H9 (cell line): ENCODE results near the gene ANKFY1. TPM values are rescaled to one million over a fixed set of nuclear protein-coding genes. Genes with fewer than 3 reads are reported as not detected.

Experiments
- DNase-seq: peaks from one replicate; pipeline ENCODE4 v3.0.0-alpha.2; 2017
- H2AFZ ChIP-seq: one replicate; pipeline ENCODE4 v1.6.1; 2013; ENCODE audit warnings: mild to moderate bottlenecking, low read length, control low read depth, moderate library complexity
- H2AK5ac ChIP-seq: 2 replicates; pipeline ENCODE4 v1.6.1; 2013; ENCODE audit warnings: low read length, control low read depth, mixed read lengths; ENCODE audit not compliant: insufficient read length
- H2BK120ac ChIP-seq: one replicate; pipeline ENCODE4 v1.6.1; 2013; ENCODE audit warnings: low read depth, mild to moderate bottlenecking, low read length, control low read depth, inconsistent platforms; ENCODE audit not compliant: poor library complexity, severe bottlenecking
- H2BK12ac ChIP-seq: 2 replicates; pipeline ENCODE4 v1.6.1; 2013; ENCODE audit warnings: low read length, control low read depth, mixed read lengths, low read depth; ENCODE audit not compliant: insufficient read length
- H2BK15ac ChIP-seq: 2 replicates; pipeline ENCODE4 v1.6.1; 2013; ENCODE audit warnings: low read depth, low read length, control low read depth
- H2BK20ac ChIP-seq: one replicate; pipeline ENCODE4 v1.6.1; 2013; ENCODE audit warnings: low read depth, mild to moderate bottlenecking, low read length, control low read depth, inconsistent platforms; ENCODE audit not compliant: poor library complexity, severe bottlenecking
- H2BK5ac ChIP-seq: 2 replicates; pipeline ENCODE4 v1.6.1; 2013; ENCODE audit warnings: low read length, control low read depth, mixed read lengths; ENCODE audit not compliant: insufficient read length
- H3K14ac ChIP-seq: 2 replicates; pipeline ENCODE4 v1.6.1; 2013; ENCODE audit warnings: low read length, control low read depth; ENCODE audit not compliant: insufficient read depth
- H3K18ac ChIP-seq: 2 replicates; pipeline ENCODE4 v1.6.1; 2013; ENCODE audit warnings: low read depth, mild to moderate bottlenecking, mixed read lengths, low read length, control low read depth; ENCODE audit not compliant: insufficient read length
- H3K23ac ChIP-seq: 2 replicates; pipeline ENCODE4 v1.6.1; 2013; ENCODE audit warnings: low read length, control low read depth, mixed read lengths, low read depth; ENCODE audit not compliant: insufficient read length
- H3K23me2 ChIP-seq: 2 replicates; pipeline ENCODE4 v1.6.1; 2013; ENCODE audit warnings: low read depth, mild to moderate bottlenecking, mixed read lengths, low read length, control low read depth; ENCODE audit not compliant: insufficient read length, poor library complexity, severe bottlenecking
- H3K27ac ChIP-seq: 2 replicates; pipeline ENCODE4 v1.5.1; 2013; ENCODE audit warnings: low read length, control low read depth, mixed read lengths, low read depth; ENCODE audit not compliant: insufficient read length
- H3K27me3 ChIP-seq: 2 replicates; pipeline ENCODE4 v1.6.1; 2013; ENCODE audit warnings: low read length, control low read depth, inconsistent platforms; ENCODE audit not compliant: insufficient read depth
- H3K4ac ChIP-seq: 2 replicates; pipeline ENCODE4 v1.6.1; 2013; ENCODE audit warnings: low read depth, mild to moderate bottlenecking, control low read depth, inconsistent platforms, low read length, moderate library complexity
- H3K4me1 ChIP-seq: 2 replicates; pipeline ENCODE4 v1.6.1; 2013; ENCODE audit warnings: low read length, control low read depth, inconsistent platforms; ENCODE audit not compliant: insufficient read depth
- H3K4me2 ChIP-seq: 2 replicates; pipeline ENCODE4 v1.6.1; 2013; ENCODE audit warnings: low read length, control low read depth, mixed read lengths; ENCODE audit not compliant: insufficient read length, insufficient read depth
- H3K56ac ChIP-seq: 2 replicates; pipeline ENCODE4 v1.6.1; 2013; ENCODE audit warnings: low read depth, mild to moderate bottlenecking, mixed read lengths, low read length, control low read depth; ENCODE audit not compliant: insufficient read length
- H3K79me1 ChIP-seq: 2 replicates; pipeline ENCODE4 v1.6.1; 2013; ENCODE audit warnings: low read depth, mild to moderate bottlenecking, moderate library complexity, low read length, control low read depth, inconsistent platforms; ENCODE audit not compliant: insufficient read depth, poor library complexity, severe bottlenecking
- H3K79me2 ChIP-seq: 2 replicates; pipeline ENCODE4 v1.6.1; 2013; ENCODE audit warnings: low read length, control low read depth, inconsistent platforms; ENCODE audit not compliant: insufficient read depth
- H3K9ac ChIP-seq: 2 replicates; pipeline ENCODE4 v1.6.1; 2013; ENCODE audit warnings: low read length, control low read depth, mixed read lengths; ENCODE audit not compliant: insufficient read length; ENCODE audit errors: extremely low read depth
- H3K9me3 ChIP-seq: one replicate; pipeline ENCODE4 v1.6.1; 2013; ENCODE audit warnings: low read depth, low read length, inconsistent platforms; ENCODE audit not compliant: control insufficient read depth
- H3T11ph ChIP-seq: one replicate; pipeline ENCODE4 v1.6.1; 2013; ENCODE audit warnings: mild to moderate bottlenecking, low read length, control low read depth, inconsistent platforms
- H4K20me1 ChIP-seq: one replicate; pipeline ENCODE4 v1.6.1; 2013; ENCODE audit not compliant: control insufficient read depth, insufficient read length, insufficient read depth
- H4K5ac ChIP-seq: 2 replicates; pipeline ENCODE4 v1.6.1; 2013; ENCODE audit warnings: low read depth, mild to moderate bottlenecking, mixed read lengths, low read length, control low read depth; ENCODE audit not compliant: insufficient read length
- H4K8ac ChIP-seq: replicated peaks from 2 replicates; pipeline ENCODE4 v1.6.1; 2013; ENCODE audit warnings: low read length, control low read depth, mixed read lengths, low read depth; ENCODE audit not compliant: insufficient read length
- H4K91ac ChIP-seq: 2 replicates; pipeline ENCODE4 v1.6.1; 2013; ENCODE audit warnings: low read depth, mild to moderate bottlenecking, moderate library complexity, mixed read lengths, low read length, control low read depth; ENCODE audit not compliant: insufficient read length
- H3K27ac Mint-ChIP-seq, 3 experiments: 2 replicates in 2 of 3; 3 replicates in 1 of 3; pipeline ENCODE4 v1.8.0; 2020 to 2021; ENCODE audit warnings: mixed read lengths in 3 of 3, mild to moderate bottlenecking in 1 of 3, moderate library complexity in 1 of 3
- H3K27me3 Mint-ChIP-seq: 2 replicates; pipeline ENCODE4 v1.8.0; 2021; ENCODE audit warnings: low read depth, mild to moderate bottlenecking, moderate library complexity, mixed read lengths
- H3K36me3 Mint-ChIP-seq, 3 experiments: 2 replicates in 2 of 3; 3 replicates in 1 of 3; pipeline ENCODE4 v1.8.0; 2020 to 2021; ENCODE audit warnings: low read depth in 3 of 3, mixed read lengths in 3 of 3; ENCODE audit not compliant: insufficient read depth in 1 of 3
- H3K4me1 Mint-ChIP-seq, 2 experiments: 2 replicates each; pipeline ENCODE4 v1.8.0; 2020; ENCODE audit warnings: mixed read lengths in 2 of 2
- H3K4me3 Mint-ChIP-seq, 2 experiments: 2 replicates in 1 of 2; 3 replicates in 1 of 2; pipeline ENCODE4 v1.8.0; 2020 to 2021; ENCODE audit warnings: mild to moderate bottlenecking in 2 of 2, mixed read lengths in 2 of 2, moderate library complexity in 1 of 2
- H3K9me3 Mint-ChIP-seq, 2 experiments: 2 replicates in 1 of 2; 3 replicates in 1 of 2; pipeline ENCODE4 v1.8.0; 2020; ENCODE audit warnings: mild to moderate bottlenecking in 2 of 2, mixed read lengths in 2 of 2, moderate library complexity in 1 of 2
- WGBS: extraction: QIAGEN DNeasy Blood & Tissue Kit; methylation state at CpG from one replicate; pipeline ENCODE4 v1.1.7; 2013; ENCODE audit warnings: missing lambda C conversion rate, low lambda C conversion rate, mixed read lengths; ENCODE audit not compliant: insufficient read length; ENCODE audit errors: extremely low coverage; 5-methylcytosine and 5-hydroxymethylcytosine counted together
- total RNA-seq: library from RNA; stranded (reverse); gene quantifications from 2 replicates; pipeline ENCODE4 v1.2.1, GENCODE V29; 2021
- TF ChIP-seq, protein P1 (sequence below): fragments of 200-600 bp; sonication (generic); conservative IDR thresholded peaks from 3 replicates; pipeline ENCODE4 v1.8.0; 2021; ENCODE audit warnings: antibody characterized with exemption, mild to moderate bottlenecking

The ANKFY1 gene
- total RNA-seq, 1 experiment from 2014 or later, result 51.9 TPM

DNA sequence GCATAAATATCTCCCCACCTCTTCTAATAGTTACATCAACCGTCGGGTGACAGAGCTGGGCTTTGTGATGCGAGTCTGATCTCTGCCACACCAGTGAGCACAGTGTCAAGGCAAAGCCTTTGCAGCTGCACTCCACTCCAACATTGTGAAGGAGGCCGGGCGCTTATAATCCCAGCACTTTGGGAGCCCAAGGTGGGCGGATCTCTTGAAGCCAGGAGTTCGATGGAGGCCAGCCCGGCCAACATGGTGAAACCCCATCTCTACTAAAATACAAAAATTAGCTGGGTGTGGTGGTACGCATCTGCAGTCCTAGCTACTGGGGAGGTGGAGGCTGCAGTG is 101.8 kb downstream of the ANKFY1 start:
- Mint-ChIP-seq H3K27me3 (peaks cover 2% of the 10 kb centered on the region; the same call in 1 of the 2 replicates), H3K9me3 (no peaks in the 10 kb centered on the region), H3K27ac (peak overlapping the region in 2 of 3 experiments; percentile 95 to 98; a peak in 4 of 7 replicates), H3K36me3 (peaks cover 0 to 26% (median 26%) of the 10 kb centered on the region in 3 experiments; a peak in 5 of 7 replicates), H3K4me3 (no peak overlapping the region), H3K4me1 (peaks cover 18 to 26% of the 10 kb centered on the region in 2 experiments)
- Histone ChIP-seq H3K14ac (no peak overlapping the region), H2AFZ (no peak overlapping the region), H3T11ph (no peak overlapping the region), H2BK5ac (no peak overlapping the region), H4K8ac (no peak overlapping the region), H3K56ac (no peak overlapping the region), H2AK5ac (no peak overlapping the region), H2BK120ac (no peak overlapping the region), H4K5ac (no peak overlapping the region), H3K9ac (no peak overlapping the region), H3K18ac (no peak overlapping the region), H3K27ac (no peak overlapping the region), H3K4ac (no peak overlapping the region), H3K79me1 (no peaks in the 10 kb centered on the region), H4K91ac (no peak overlapping the region), H3K4me1 (no peaks in the 10 kb centered on the region), H3K27me3 (no peaks in the 10 kb centered on the region), H4K20me1 (no peaks in the 10 kb centered on the region), H3K23me2 (no peaks in the 10 kb centered on the region), H2BK15ac (no peak overlapping the region), H3K9me3 (no peaks in the 10 kb centered on the region), H2BK20ac (no peak overlapping the region), H3K23ac (no peak overlapping the region), H2BK12ac (no peak overlapping the region), H3K4me2 (no peak overlapping the region), H3K79me2 (no peaks in the 10 kb centered on the region)
- WGBS, result no CpG with 5 or more reads among the region's 9 CpGs
- TF ChIP-seq, protein P1, sequence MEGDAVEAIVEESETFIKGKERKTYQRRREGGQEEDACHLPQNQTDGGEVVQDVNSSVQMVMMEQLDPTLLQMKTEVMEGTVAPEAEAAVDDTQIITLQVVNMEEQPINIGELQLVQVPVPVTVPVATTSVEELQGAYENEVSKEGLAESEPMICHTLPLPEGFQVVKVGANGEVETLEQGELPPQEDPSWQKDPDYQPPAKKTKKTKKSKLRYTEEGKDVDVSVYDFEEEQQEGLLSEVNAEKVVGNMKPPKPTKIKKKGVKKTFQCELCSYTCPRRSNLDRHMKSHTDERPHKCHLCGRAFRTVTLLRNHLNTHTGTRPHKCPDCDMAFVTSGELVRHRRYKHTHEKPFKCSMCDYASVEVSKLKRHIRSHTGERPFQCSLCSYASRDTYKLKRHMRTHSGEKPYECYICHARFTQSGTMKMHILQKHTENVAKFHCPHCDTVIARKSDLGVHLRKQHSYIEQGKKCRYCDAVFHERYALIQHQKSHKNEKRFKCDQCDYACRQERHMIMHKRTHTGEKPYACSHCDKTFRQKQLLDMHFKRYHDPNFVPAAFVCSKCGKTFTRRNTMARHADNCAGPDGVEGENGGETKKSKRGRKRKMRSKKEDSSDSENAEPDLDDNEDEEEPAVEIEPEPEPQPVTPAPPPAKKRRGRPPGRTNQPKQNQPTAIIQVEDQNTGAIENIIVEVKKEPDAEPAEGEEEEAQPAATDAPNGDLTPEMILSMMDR, result no peak
- DNase-seq, result no peak
